GM23338 (cell line): Measurements from ENCODE around the gene PARD3.

Experiments
- POLR2AphosphoS5 ChIP-seq: IDR thresholded peaks from 2 replicates; pipeline ENCODE4 v1.6.1; 2016; ENCODE audit warnings: antibody characterized with exemption, low read depth
- STAT1 ChIP-seq: IDR thresholded peaks from one replicate; pipeline ENCODE4 v1.6.1; 2016; ENCODE audit warnings: antibody characterized with exemption; ENCODE audit not compliant: unreplicated experiment
- TF ChIP-seq, protein P1 (sequence below), 2 experiments: fragments of 200-600 bp in 1 of 2; sonication (generic) in 1 of 2; conservative IDR thresholded peaks; 2 replicates each; pipeline versions ENCODE4 v1.5.1 to v1.6.1; 2016 to 2017; ENCODE audit warnings: antibody characterized with exemption in 2 of 2, low read depth in 2 of 2, mild to moderate bottlenecking in 2 of 2, moderate library complexity in 1 of 2
- TF ChIP-seq, protein P2 (sequence below): IDR thresholded peaks from 2 replicates; pipeline ENCODE4 v1.6.1; 2016; ENCODE audit warnings: antibody characterized with exemption

DNA sequence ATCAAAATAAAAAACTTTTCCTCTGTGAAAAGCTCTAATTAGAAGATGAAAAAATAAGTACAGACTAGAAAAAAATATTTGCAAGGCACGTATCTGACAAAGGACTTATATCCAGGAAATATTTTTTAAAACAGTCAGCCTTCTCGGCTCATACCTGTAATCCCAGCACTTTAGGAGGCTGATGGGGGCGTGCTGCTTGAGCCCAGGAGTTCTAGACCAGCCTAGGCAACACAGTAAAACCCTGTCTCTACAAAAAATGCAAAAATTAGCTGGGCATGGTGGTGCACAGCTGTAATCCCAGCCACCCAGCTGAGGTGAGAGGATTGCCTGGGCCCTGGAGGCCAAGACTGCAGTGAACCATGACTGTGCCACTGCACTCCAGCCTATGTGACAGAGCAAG lies 542.8 kb downstream of the PARD3 start:
- TF ChIP-seq, protein P1, sequence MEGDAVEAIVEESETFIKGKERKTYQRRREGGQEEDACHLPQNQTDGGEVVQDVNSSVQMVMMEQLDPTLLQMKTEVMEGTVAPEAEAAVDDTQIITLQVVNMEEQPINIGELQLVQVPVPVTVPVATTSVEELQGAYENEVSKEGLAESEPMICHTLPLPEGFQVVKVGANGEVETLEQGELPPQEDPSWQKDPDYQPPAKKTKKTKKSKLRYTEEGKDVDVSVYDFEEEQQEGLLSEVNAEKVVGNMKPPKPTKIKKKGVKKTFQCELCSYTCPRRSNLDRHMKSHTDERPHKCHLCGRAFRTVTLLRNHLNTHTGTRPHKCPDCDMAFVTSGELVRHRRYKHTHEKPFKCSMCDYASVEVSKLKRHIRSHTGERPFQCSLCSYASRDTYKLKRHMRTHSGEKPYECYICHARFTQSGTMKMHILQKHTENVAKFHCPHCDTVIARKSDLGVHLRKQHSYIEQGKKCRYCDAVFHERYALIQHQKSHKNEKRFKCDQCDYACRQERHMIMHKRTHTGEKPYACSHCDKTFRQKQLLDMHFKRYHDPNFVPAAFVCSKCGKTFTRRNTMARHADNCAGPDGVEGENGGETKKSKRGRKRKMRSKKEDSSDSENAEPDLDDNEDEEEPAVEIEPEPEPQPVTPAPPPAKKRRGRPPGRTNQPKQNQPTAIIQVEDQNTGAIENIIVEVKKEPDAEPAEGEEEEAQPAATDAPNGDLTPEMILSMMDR (conservative IDR thresholded peaks at IDR 0.05; ENCODE audit: low read depth in 2 of 2) = no peak
- TF ChIP-seq, protein P2, sequence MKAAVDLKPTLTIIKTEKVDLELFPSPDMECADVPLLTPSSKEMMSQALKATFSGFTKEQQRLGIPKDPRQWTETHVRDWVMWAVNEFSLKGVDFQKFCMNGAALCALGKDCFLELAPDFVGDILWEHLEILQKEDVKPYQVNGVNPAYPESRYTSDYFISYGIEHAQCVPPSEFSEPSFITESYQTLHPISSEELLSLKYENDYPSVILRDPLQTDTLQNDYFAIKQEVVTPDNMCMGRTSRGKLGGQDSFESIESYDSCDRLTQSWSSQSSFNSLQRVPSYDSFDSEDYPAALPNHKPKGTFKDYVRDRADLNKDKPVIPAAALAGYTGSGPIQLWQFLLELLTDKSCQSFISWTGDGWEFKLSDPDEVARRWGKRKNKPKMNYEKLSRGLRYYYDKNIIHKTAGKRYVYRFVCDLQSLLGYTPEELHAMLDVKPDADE = no peak
- no peak for TF ChIP-seq POLR2AphosphoS5
- no peak for TF ChIP-seq STAT1
